GM10248 (cell line): ENCODE measurements around the gene APBB1.

Source experiments
- CTCF ChIA-PET: fragments of 300-600 bp; sonication (Branson Sonifier 250); formaldehyde crosslinking; extraction: SDS; loops from one replicate; lab custom pipeline; 2021; ENCODE audit warnings: antibody characterized with exemption; lab: Yijun Ruan, JAX
- POLR2A ChIA-PET: fragments of 350-650 bp; sonication (Branson Sonifier 250); formaldehyde crosslinking; extraction: SDS; loops from one replicate; lab custom pipeline; 2020; ENCODE audit warnings: antibody characterized with exemption; lab: Yijun Ruan, JAX
- DNase-seq: peaks from one replicate; pipeline ENCODE4 v3.0.0; 2012; ENCODE audit errors: extremely low spot score
- TF ChIP-seq, protein P1 (sequence below): IDR thresholded peaks from 2 replicates; pipeline ENCODE4 v1.5.1; 2012; ENCODE audit warnings: mild to moderate bottlenecking, low read depth; ENCODE audit errors: extremely low read depth, missing control alignments, control extremely low read depth

The APBB1 gene

GRCh38 chr11:6404342-6405051, 14.4 kb downstream of the APBB1 start:
- DNase-seq: no peak
- ChIA-PET CTCF (interaction anchor here (1.2 to 8.2 kb wide), 4 partner anchors 14 to 39 kb away, joined by 3 to 59 read pairs (median 8); partner anchors contain the start of gene SMPD1), POLR2A (no interaction called here)

DNA sequence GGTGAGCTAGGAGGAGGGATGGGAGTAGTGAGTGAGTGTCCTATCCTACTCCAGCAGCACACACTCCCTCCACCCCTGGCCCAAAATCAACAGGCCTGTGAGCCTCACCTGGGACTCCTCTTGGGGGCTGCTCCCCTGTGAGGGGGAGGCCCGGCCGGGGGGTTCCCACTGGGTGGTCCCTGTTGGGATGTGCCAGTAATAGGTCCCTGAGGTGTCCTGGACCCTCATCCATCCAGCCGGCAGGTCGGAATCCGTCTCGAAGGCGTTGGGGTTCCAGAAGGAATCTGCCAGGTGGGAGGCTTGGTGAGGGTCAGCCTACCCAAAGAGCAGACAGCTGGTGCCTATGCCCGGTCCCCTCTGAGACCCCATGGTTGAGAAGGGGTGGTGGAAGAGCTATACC, 15.4 kb downstream of the APBB1 start:
- POLR2A ChIA-PET: no interaction called here
- no peak for DNase-seq
- CTCF ChIA-PET: interaction anchor here (0.7 to 8.2 kb wide), 11 partner anchors 11 to 64 kb away, joined by 3 to 63 read pairs (median 6); partner anchors contain the start of genes APBB1, HPX and SMPD1
- TF ChIP-seq, protein P1, sequence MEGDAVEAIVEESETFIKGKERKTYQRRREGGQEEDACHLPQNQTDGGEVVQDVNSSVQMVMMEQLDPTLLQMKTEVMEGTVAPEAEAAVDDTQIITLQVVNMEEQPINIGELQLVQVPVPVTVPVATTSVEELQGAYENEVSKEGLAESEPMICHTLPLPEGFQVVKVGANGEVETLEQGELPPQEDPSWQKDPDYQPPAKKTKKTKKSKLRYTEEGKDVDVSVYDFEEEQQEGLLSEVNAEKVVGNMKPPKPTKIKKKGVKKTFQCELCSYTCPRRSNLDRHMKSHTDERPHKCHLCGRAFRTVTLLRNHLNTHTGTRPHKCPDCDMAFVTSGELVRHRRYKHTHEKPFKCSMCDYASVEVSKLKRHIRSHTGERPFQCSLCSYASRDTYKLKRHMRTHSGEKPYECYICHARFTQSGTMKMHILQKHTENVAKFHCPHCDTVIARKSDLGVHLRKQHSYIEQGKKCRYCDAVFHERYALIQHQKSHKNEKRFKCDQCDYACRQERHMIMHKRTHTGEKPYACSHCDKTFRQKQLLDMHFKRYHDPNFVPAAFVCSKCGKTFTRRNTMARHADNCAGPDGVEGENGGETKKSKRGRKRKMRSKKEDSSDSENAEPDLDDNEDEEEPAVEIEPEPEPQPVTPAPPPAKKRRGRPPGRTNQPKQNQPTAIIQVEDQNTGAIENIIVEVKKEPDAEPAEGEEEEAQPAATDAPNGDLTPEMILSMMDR: no peak

More at GRCh38 chr11:6404342-6405051, 14.4 kb downstream of the APBB1 start:
- TF ChIP-seq, protein P1: no peak

GRCh38 chr11:6402561-6402981, 16.3 kb downstream of the APBB1 start:
- ChIA-PET CTCF (interaction anchor here (0.7 to 8.2 kb wide), 14 partner anchors 9 to 129 kb away, joined by 3 to 63 read pairs (median 6); partner anchors contain the start of genes APBB1, HPX and SMPD1), POLR2A (interaction anchor here (0.5 to 1.0 kb wide), 2 partner anchors 17 to 1584 kb away, joined by 5 to 12 read pairs; partner anchors contain the start of gene APBB1)

GRCh38 chr11:6402061-6402470, 16.8 kb downstream of the APBB1 start:
- CTCF ChIA-PET: interaction anchor here (0.8 to 8.2 kb wide), 10 partner anchors 9 to 129 kb away, joined by 3 to 63 read pairs (median 6); partner anchors contain the start of genes APBB1, HPX and SMPD1
- POLR2A ChIA-PET: interaction anchor here (0.5 to 1.0 kb wide), 2 partner anchors 17 to 1584 kb away, joined by 5 to 12 read pairs; partner anchors contain the start of gene APBB1
- TF ChIP-seq, protein P1: no peak
- DNase-seq: peak; percentile 51

More at GRCh38 chr11:6402561-6402981, 16.3 kb downstream of the APBB1 start:
- DNase-seq: peak; percentile 77
- TF ChIP-seq, protein P1: no peak

- POLR2A ChIA-PET: no interaction called here
- TF ChIP-seq, protein P1: no peak
- CTCF ChIA-PET: interaction anchor here (0.8 to 8.2 kb wide), 7 partner anchors 11 to 42 kb away, joined by 3 to 63 read pairs (median 6); partner anchors contain the start of genes HPX and SMPD1
- no peak for DNase-seq
These were observed 17.4 kb downstream of the APBB1 start for GRCh38 chr11:6401464-6401863.

DNA sequence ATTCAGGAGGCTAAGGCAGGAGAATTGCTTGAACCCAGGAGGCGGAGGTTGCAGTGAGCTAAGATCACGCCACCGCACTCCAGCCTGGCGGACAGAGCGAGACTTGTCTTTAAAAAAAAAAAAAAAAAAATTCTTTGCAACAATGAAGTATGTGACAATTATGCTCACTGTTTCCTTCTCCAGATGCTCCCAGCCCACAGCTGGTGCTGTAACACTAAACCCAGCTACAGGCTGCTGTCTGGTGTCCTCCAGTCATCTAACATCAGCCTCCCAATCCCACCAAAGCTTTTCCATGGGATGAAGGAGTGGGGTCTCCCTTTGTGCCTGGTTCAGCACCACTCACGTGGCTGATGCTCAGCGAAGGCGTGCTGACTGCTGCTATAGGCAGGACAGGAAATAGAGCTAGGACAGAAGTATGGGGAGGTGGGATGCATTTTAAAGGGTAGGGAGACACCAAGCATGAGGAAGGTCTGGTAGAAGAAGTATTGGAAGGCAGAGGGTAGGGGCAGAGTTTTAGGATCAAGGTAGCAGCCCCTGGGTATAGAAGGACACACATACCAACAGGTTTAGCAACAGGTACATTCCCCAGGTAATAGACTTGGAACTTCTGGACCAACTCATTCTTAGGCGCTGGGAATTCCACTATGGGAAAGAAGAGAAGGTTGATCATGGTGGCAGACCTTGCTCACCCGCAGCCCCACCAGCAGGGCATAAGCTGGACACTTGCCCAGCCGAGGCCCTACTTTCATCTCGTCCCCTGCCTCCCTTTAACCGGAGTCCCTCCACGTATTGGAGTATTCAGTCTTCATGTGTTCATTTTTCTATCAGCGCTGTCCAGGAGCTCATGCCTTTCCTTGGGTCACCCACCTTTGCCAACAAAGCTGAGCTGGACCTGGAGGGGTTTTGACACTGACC, 18.2 kb downstream of the APBB1 start:
- CTCF ChIA-PET: interaction anchor here (0.6 to 8.2 kb wide), 7 partner anchors 9 to 43 kb away, joined by 3 to 63 read pairs (median 5); partner anchors contain the start of gene HPX
- POLR2A ChIA-PET: no interaction called here
- TF ChIP-seq, protein P1: no peak
- DNase-seq: no peak
